ENCODE results near the gene NR2C2. TPM values are rescaled to one million over a fixed set of nuclear protein-coding genes. Genes with fewer than 3 reads are reported as not detected.
"Not testable (repeated sequence)": the region's sequence is repeated elsewhere in the genome, so short reads cannot be mapped to it uniquely, and the experiment has no call there.

Gene NR2C2
- total RNA-seq: 70.0 to 74.1 TPM (median 70.1 TPM) in 3 replicates

DNA sequence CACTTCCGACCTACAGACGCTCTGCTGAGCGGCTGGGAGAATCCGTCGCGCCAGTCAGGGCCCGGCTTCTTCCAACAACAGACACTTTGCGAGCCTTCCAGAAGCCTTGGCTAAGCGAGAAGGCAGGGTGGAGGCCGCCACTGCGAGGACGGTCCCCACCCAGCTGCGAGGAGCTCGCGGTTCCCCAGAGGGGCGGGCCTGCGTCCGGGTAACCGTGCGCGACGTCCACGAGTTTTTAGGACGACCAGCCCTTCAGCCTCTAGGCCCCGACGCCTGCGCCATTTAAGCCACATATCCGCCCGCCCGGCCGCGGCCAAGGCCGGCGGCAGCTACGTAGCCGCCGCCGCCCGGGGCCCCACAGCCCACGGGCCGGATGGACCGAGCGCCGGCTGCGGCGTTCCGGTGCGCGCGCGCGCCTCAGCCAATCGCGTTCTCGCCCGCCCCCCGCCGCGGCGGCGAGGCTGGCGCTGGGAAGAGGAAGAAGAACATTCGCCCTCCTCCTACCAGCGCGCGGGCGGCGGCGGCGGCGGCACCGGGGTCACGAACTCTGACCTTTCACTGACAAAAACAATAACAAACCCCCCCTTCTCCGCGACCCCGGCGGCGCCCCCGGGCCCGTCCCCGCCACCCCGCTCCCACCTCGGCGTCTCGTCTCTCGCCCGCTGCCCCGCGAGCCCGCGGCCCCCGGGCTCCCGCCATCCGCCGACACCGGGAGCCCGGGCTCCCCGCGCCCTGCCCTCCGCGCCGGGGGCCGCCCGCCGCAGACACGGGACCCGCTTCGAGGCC is at the start of gene NR2C2:
NR2C2 (plus strand) TSS at position 484 of the 786 bp plus-strand sequence. CDS start 56,332 bp downstream, outside the sequence.
- peaks cover 41% of the 10 kb centered on the region for H3K4me1 Mint-ChIP-seq
- DNase-seq (ENCODE audit: low spot score in 2 of 2, unreplicated experiment in 2 of 2): peak; percentile 55 to 79
- H3K4me3 Mint-ChIP-seq: peak within 1 kb of the TSS; percentile 99
- peaks cover 12% of the 10 kb centered on the region for H3K36me3 Mint-ChIP-seq
- no peaks in the 10 kb centered on the region for H3K27me3 Mint-ChIP-seq (ENCODE audit: low read depth)
- H3K9me3 Mint-ChIP-seq: no peaks in the 10 kb centered on the region
- TF ChIP-seq, protein P1, sequence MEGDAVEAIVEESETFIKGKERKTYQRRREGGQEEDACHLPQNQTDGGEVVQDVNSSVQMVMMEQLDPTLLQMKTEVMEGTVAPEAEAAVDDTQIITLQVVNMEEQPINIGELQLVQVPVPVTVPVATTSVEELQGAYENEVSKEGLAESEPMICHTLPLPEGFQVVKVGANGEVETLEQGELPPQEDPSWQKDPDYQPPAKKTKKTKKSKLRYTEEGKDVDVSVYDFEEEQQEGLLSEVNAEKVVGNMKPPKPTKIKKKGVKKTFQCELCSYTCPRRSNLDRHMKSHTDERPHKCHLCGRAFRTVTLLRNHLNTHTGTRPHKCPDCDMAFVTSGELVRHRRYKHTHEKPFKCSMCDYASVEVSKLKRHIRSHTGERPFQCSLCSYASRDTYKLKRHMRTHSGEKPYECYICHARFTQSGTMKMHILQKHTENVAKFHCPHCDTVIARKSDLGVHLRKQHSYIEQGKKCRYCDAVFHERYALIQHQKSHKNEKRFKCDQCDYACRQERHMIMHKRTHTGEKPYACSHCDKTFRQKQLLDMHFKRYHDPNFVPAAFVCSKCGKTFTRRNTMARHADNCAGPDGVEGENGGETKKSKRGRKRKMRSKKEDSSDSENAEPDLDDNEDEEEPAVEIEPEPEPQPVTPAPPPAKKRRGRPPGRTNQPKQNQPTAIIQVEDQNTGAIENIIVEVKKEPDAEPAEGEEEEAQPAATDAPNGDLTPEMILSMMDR (IDR thresholded peaks at IDR 0.05; ENCODE audit: unreplicated experiment): no peak
- H3K27ac Mint-ChIP-seq: peak within 1 kb of the TSS; percentile 100

DNA sequence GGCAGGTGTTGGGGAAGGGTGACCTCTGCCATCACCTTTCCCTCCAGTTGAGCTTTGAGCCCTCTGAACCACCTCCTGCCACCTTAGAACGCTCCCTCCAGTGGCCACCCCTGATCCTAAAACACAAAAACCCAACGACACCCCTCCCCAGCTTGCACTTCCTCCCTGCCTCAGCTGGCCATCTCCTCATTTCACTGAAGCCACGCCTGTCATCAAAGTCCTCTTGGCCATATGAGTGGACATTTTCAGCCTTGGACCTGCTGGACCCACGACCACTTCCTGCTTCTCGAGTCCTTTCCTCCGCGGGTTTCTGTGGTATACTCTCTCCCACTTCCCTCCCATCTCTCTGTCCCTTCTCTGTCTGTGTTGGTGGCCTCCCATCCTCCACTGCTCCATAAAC is 48.5 kb upstream of the NR2C2 start:
- Mint-ChIP-seq H3K36me3 (no peaks in the 10 kb centered on the region), H3K4me3 (no peak overlapping the region), H3K27me3 (ENCODE audit: low read depth) (peaks cover 51% of the 10 kb centered on the region), H3K27ac (no peak overlapping the region), H3K4me1 (no peaks in the 10 kb centered on the region), H3K9me3 (no peaks in the 10 kb centered on the region)
- no peak for DNase-seq (ENCODE audit: low spot score in 2 of 2, unreplicated experiment in 2 of 2)
- TF ChIP-seq, protein P1 (IDR thresholded peaks at IDR 0.05; ENCODE audit: unreplicated experiment): no peak

DNA sequence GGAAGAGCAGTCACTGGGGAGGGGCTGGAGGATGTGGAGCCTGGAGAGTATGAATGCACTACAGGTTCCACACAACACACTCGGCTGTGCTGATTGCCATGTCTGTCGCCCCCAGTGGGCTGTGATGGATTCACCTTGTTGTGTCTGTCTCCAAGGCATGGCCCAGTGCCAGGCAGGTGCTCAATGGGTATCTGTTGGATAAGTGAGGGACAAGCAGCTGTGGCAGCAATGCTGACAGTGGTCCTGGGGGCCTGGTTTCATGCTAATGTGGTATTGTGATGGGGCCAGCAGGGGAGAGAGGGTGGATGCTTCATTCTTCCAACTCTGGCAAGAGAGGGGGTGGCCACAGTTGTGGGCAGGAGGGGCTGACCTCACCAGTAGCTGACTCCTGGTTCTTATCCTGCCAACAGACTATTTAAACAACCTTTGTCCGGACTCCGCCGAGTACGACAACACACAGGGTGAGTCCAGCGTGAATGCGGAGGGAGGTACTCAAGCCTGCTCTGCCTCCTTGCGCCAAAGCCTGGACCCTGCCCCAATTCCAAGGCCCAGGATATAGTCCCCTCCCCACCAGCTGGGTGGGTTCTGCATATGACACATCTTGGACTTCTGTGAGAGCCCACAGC is 47.3 kb upstream of the NR2C2 start:
- Mint-ChIP-seq H3K27ac (no peak overlapping the region), H3K27me3 (ENCODE audit: low read depth) (peaks cover 45% of the 10 kb centered on the region), H3K36me3 (peaks cover 2% of the 10 kb centered on the region), H3K4me3 (no peak overlapping the region), H3K4me1 (no peaks in the 10 kb centered on the region), H3K9me3 (peaks cover 7% of the 10 kb centered on the region)
- TF ChIP-seq, protein P1 (IDR thresholded peaks at IDR 0.05; ENCODE audit: unreplicated experiment): no peak
- DNase-seq (ENCODE audit: low spot score in 2 of 2, unreplicated experiment in 2 of 2): no peak

DNA sequence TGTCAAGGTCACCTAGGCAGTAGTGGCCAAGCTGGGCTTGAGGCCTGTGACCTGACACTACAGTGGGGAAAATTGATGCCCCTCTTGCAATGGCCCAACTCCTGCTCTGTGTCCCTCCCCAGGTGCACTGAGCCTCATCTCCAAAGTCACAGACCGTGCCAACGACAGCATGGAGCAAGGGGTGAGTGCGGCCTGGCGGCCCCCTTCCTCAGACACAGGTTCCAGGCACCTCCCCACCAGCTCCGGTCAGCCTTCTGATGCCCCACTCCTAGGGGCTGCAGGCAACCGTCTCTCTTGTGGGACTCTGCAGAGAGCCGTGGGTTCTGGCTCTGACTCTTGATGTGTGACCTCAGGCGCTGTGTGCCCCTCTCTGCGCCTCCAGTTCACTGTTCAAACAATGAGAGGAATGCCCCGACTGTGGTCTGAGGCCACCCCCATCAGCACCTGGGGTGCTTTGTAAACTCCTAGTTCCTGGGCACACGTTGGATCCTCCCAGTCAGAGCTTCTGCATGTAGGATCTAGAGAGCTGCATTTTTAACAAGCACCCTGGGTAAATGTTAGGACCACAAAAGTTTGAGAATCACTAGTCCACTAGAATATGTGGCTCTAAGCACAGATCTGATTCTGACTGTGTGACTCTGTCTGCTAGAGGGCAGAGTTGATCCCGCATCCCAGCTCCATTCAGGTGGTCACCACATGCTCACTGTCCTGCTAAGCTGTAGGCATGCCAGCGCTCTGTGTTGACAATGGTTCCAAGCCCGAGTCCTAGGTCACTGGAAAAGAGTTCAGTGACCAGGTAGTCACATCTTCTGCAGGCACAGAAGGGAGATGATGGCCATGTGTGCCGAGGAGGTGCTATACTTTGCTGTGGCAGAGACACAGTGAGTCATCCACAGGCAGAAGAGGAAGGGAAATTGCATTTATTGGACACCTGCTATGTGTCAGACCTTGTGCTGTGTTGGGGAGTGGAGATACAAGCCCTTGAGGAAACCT is 46.2 kb upstream of the NR2C2 start:
- H3K27ac Mint-ChIP-seq: no peak overlapping the region
- H3K36me3 Mint-ChIP-seq: peaks cover 8% of the 10 kb centered on the region
- no peak for DNase-seq (ENCODE audit: low spot score in 2 of 2, unreplicated experiment in 2 of 2)
- no peak overlapping the region for H3K4me3 Mint-ChIP-seq
- H3K27me3 Mint-ChIP-seq (ENCODE audit: low read depth): peaks cover 36% of the 10 kb centered on the region
- peaks cover 18% of the 10 kb centered on the region for H3K9me3 Mint-ChIP-seq
- TF ChIP-seq, protein P1 (IDR thresholded peaks at IDR 0.05; ENCODE audit: unreplicated experiment): no peak
- no peaks in the 10 kb centered on the region for H3K4me1 Mint-ChIP-seq

DNA sequence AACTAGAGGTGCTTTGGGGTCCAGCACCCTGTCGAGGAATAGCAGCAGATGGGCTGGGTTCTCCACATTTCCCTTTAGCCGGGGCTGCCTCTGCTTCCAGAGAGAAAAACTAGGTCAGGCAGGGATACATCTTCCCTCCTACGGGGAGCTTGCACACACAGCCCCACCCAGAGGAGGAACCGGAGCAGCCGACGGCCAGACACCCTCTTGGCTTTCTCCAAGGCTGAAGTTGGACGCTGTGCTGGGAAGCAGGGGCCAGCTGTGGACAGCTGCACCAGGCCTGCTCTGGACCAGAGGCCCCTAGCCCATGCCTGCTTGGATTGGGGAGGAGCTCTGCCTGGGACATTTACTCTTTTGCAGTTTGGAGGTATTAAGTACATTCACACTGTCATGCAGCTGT is 44.7 kb upstream of the NR2C2 start:
- TF ChIP-seq, protein P1 (IDR thresholded peaks at IDR 0.05; ENCODE audit: unreplicated experiment): no peak
- DNase-seq (ENCODE audit: low spot score in 2 of 2, unreplicated experiment in 2 of 2): no peak

DNA sequence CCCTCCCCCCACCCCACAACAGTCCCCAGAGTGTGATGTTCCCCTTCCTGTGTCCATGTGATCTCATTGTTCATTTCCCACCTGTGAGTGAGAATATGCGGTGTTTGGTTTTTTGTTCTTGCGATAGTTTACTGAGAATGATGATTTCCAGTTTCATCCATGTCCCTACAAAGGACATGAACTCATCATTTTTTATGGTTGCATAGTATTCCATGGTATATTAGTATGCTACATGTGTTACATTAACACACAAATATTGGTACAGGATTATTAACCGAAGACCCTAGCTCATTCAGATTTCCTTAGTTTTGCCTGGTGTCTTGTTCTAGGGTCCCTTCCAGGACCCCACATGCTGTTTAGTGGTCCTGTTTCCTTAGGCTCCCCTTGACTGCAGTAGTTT is 43.9 kb upstream of the NR2C2 start:
- not testable (repeated sequence) for DNase-seq (ENCODE audit: low spot score in 2 of 2, unreplicated experiment in 2 of 2); H3K27ac Mint-ChIP-seq; H3K4me3 Mint-ChIP-seq; H3K4me1 Mint-ChIP-seq; H3K36me3 Mint-ChIP-seq
- peaks cover 18% of the 10 kb centered on the region for H3K9me3 Mint-ChIP-seq
- H3K27me3 Mint-ChIP-seq (ENCODE audit: low read depth): peaks cover 22% of the 10 kb centered on the region

More for the DNA sequence above, 44.7 kb upstream of the NR2C2 start:
- Mint-ChIP-seq H3K4me3 (no peak overlapping the region), H3K27me3 (ENCODE audit: low read depth) (peaks cover 29% of the 10 kb centered on the region), H3K27ac (no peak overlapping the region), H3K36me3 (peaks cover 8% of the 10 kb centered on the region), H3K9me3 (peaks cover 18% of the 10 kb centered on the region), H3K4me1 (no peaks in the 10 kb centered on the region)
